Measurements from ENCODE around the gene LRRC41.
"Not testable (repeated sequence)": the region's sequence is repeated elsewhere in the genome, so short reads cannot be mapped to it uniquely, and the experiment has no call there.

The LRRC41 gene, protein sequence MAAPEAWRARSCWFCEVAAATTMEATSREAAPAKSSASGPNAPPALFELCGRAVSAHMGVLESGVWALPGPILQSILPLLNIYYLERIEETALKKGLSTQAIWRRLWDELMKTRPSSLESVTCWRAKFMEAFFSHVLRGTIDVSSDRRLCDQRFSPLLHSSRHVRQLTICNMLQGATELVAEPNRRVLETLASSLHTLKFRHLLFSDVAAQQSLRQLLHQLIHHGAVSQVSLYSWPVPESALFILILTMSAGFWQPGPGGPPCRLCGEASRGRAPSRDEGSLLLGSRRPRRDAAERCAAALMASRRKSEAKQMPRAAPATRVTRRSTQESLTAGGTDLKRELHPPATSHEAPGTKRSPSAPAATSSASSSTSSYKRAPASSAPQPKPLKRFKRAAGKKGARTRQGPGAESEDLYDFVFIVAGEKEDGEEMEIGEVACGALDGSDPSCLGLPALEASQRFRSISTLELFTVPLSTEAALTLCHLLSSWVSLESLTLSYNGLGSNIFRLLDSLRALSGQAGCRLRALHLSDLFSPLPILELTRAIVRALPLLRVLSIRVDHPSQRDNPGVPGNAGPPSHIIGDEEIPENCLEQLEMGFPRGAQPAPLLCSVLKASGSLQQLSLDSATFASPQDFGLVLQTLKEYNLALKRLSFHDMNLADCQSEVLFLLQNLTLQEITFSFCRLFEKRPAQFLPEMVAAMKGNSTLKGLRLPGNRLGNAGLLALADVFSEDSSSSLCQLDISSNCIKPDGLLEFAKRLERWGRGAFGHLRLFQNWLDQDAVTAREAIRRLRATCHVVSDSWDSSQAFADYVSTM

DNA sequence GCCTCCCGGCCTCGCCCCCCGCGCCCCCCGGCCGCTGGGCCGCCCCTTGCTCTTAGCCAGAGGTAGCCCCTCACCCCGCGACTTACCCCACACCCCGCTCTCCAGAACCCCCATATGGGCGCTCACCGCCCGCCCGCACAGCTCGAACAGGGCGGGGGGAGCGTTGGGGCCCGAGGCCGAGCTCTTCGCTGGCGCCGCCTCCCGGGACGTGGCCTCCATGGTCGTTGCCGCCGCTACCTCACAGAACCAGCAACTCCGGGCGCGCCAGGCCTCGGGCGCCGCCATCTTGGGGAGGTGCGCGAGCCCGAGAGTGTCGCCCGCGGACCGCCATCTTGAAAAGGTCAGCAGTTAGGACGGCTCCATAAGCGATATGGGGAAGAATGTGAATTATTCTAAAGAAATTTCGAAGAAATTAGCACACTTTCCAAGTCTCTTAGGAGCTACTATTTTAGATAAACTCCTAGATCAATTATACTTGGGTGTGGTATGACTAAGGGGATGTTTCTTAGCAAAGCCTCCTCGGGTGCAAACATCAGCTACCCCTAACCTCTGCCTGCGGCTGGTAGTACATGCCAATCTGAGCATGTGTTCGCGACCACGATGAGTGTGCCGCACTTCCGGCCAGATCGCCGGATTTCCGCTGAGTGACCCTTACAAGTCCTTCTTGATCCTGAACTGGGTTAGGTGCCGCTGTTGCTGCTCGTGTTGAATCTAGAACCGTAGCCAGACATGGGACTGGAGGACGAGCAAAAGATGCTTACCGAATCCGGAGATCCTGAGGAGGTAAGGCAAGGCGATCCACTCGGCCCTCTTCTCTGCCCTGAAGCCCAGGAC is at the start of gene LRRC41, which contains the start of gene UQCRH:
Gene LRRC41, minus strand, starts transcription at position 579 of the 834 bp plus-strand sequence. Its CDS starts 294 bp downstream, at position 285.
Gene UQCRH, plus strand, starts transcription at position 661 of the 834 bp plus-strand sequence. Its CDS starts 69 bp downstream, at position 730.
- no peak for TF ChIP-seq GATA1 (IDR thresholded peaks at IDR 0.05; ENCODE audit: low read depth, low read length)
- TF ChIP-seq POLR2A (IDR thresholded peaks at IDR 0.05; ENCODE audit: low read length) = peak; percentile 83
- peak; percentile 98 to 99 for DNase-seq

DNA sequence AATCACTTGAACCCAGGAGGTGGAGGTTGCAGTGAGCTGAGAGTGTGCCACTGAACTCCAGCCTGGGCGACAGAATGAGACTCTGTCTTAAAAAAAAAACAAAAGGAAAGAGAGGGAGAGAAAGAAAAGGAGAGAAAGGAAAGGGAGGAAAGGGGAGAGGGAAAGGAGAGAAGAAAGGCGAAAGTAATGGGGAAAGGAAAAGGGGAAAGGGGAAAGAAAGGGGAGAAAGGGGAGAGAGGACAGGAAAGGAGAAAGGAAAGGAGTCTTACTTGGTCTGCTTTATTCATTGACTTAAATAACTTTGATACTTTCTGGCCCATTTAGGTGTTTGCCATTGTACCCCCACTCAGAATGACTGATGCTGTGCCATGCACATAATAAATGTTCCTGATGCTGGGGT is 48.9 kb upstream of the LRRC41 start:
- no peak for DNase-seq
- TF ChIP-seq POLR2A (IDR thresholded peaks at IDR 0.05; ENCODE audit: low read length) (no peak), GATA1 (IDR thresholded peaks at IDR 0.05; ENCODE audit: low read depth, low read length) (no peak)

DNA sequence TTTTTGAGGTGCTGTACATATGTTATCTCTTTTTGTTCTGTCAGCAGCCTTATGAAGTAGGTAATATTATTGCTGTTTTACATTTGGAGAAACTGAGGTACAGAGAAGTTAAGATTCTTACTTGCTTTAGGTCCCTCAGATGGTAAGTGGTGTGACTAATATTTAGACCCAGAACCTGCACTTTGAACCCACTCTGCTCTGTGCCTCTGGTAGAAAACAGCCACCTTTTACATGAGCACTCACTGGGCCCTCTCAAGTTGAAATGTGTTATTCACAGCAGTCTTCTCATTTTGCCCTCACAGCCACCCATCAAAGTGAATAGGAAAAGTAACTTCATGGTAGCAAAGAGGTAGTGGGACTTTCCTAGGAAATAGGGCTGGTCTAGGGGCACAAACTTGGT is 41.9 kb upstream of the LRRC41 start:
- no peak for TF ChIP-seq GATA1 (IDR thresholded peaks at IDR 0.05; ENCODE audit: low read depth, low read length)
- no peak for TF ChIP-seq POLR2A (IDR thresholded peaks at IDR 0.05; ENCODE audit: low read length)
- DNase-seq = no peak

DNA sequence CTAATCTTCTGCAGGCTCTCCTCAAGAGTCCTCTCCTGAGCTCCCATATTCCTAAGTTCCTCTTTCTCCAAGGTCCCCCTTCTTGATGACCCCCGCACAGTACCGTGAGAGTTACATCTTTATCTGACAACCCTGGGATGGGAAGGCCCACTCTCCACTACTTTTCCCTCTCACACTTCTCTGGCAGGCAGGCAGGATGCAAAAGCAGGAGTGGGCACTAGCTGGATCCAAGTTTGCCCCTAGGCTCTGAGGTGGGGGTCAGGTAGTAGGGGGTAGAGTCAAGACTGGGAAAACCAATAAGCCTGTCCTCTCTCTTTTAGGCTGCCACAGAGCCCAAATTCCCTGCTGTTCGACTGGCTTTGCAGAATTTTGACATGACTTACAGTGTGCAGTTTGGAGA is 41.1 kb upstream of the LRRC41 start:
- TF ChIP-seq GATA1 (IDR thresholded peaks at IDR 0.05; ENCODE audit: low read depth, low read length) = no peak
- no peak for TF ChIP-seq POLR2A (IDR thresholded peaks at IDR 0.05; ENCODE audit: low read length)
- DNase-seq = no peak

DNA sequence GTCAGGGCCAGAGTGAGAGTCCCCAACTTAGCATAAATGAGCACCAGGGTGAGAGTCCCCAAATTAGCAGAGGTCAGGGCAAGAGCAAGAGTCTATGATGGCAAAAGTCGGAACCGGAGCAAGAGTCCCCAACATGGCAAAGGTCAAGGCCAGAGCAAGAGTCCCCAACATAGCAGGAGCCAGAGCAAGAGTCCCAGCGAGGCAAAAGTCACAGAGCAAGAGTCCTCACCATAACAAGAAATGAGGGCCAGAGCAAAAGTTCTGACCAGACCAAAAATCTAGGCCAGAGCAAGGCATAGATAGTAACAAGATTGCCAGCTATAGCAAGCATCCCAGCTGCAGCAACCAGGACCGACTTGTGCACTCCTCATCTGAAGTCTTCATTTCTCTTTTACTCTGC is 40.3 kb upstream of the LRRC41 start:
- TF ChIP-seq GATA1 (IDR thresholded peaks at IDR 0.05; ENCODE audit: low read depth, low read length) = no peak
- no peak for TF ChIP-seq POLR2A (IDR thresholded peaks at IDR 0.05; ENCODE audit: low read length)
- DNase-seq = no peak

DNA sequence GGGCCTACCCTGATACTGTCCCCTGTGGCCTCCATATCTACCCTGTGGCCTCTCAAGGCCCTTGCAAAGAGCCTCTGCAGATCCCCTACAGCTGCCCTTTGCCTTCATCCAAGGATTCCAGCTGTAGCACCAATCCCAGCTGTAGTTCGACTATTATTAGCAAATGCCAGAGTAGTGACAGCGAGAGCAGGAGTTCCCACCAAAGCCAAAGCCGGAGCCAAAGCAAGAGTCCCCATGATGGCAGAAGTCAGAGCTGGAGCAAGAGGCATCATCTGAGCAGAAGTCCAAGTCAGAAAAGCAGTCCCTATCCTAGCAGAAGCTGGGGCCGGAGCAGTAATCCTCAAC is 39.9 kb upstream of the LRRC41 start:
- DNase-seq = no peak
- no peak for TF ChIP-seq POLR2A (IDR thresholded peaks at IDR 0.05; ENCODE audit: low read length)
- TF ChIP-seq GATA1 (IDR thresholded peaks at IDR 0.05; ENCODE audit: low read depth, low read length) = no peak

DNA sequence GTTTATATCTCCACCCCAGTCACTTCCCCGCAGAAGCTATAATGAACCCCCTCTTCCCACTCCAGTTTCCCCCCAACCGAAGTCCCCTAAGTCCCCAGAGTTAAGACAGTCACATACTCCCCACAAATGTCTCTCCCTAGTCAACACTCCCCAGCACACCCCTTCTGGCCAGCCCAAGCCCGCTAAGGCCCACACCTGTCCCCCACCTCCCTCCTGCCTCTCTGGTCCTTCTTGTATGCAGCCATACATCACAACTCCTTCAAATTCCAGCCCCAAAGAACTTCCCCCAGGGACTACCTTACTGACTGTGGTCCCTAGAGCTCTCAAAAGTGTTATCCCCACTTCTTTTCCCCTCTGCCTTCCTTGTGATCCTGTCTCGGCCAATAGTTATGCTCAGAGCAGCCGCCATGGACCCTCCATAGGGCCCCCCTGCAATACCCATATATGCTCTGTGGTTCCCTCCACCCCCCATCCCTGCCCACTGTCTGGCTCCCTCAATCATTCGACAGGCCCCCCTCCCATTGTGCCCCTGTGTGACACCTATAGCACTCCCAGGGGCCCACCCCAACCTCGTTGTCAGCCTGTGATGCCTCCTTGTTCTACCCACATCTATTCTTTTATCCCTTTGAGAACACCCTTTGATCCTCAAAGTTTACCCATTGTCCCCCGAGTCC is 39.4 kb upstream of the LRRC41 start:
- TF ChIP-seq GATA1 (IDR thresholded peaks at IDR 0.05; ENCODE audit: low read depth, low read length) (no peak), POLR2A (IDR thresholded peaks at IDR 0.05; ENCODE audit: low read length) (no peak)
- DNase-seq = no peak

DNA sequence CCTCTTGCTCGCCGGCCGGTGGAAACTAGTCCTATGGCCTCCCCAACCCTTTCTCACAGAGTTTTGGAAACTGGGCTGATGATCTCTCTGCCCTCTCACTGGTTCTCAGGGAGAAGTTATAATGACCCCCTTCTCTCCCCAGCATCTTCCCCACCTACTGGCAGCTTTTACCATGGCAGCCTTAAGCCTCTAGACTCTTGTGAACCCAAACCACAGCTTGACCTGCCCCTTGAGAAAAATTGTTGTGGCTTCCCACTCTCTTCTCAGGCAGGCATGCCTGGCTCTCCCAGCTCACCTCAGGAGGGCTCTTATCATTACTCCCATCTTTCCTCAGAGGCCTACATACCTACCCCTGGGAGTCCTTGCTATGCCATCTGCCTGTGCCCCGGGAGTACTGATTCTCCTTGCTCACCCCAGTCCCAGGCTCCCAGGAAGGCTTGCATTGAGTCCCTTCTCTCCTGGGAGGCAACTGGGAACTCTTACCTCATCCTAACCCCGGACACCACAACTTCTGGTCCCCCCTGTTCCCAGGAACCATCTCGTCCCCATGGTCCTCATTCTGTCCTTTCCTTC is 38.8 kb upstream of the LRRC41 start:
- DNase-seq = peak; percentile 41 to 50
- TF ChIP-seq POLR2A (IDR thresholded peaks at IDR 0.05; ENCODE audit: low read length) (peak; percentile 10), GATA1 (IDR thresholded peaks at IDR 0.05; ENCODE audit: low read depth, low read length) (no peak)

DNA sequence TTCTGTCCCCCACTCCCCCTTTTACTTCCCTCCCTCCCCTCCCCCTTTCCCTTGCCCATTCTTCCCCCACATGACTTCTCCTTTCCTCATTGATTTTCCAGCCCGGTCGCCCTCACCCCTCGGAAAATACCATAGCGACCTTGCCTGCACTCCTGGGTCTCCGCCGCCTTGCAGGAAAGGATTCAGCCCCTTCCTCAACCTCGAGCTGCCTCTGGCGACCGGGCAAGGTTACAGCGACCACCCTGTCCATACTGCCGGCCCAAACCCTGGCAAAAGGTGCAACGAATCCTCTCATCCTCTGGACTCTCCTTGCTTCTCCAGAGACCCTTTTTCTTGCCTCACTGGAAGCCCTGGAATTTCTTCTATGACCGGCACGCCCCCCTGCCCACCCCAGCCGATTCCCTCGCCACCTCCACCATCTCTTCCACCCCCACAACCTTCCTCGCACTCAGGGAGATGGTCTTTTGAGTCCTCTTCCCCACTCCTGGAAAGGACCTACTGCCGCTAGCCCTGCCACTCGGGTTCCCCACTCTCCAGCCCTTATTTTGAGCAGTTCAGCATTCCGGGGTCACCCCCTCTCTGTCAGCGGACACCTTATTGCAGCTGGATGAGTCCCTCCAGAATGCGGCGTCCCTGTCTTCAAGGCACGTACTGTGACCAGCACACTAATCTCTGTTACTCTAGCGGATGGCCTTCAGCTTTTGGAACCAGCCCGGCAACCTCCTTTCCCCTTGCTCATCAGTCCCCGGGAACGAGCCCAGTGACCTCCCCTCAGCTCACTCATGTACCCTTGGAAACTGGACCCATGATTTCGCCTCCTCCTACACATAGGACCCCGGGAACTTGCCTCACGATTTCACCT is 38.0 kb upstream of the LRRC41 start:
- peak in 1 of 2 experiments; percentile 36 for DNase-seq

DNA sequence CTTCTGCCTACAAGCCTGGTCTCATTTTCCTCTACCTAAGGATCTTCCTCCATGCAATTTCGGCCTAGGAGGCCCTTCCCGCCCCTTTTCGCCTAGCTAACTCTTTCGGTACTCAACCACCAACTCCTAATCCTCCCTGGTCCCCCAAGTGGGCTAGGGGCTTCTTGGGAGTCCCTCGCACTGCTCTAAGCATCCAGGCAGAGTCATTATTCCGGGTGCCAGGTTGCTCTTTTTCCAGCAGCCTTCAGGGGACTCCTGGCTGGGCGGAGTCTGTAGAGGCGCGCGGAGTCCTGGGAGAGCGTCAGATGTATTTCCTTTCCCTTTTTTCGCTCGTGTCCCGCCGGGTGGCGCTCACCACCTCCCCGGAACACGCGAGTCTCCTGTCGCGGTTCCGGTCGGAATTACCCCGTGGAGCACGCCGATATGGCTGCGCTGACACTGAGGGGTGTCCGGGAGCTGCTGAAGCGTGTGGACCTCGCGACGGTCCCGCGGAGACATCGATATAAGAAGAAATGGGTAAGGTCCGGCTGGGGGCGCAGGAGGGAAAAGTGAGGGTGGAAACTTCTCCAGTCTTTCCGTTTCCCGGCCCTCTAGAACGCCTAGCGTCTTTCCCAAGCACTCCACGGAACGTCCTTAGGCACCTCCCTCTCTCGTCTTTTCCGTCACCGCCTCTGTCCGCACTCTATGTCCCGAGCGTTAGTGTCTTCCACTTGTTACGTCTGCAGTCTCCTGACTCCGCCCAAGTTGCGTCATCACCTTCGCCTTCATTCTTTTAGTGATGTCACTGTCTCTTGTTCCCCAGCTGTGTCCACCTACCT is 37.2 kb upstream of the LRRC41 start, which contains the start of gene NSUN4:
Gene NSUN4, plus strand, starts transcription at position 404 of the 818 bp plus-strand sequence. Its CDS starts 20 bp downstream, at position 424.
- peak; percentile 95 to 96 for DNase-seq
- peak; percentile 96 for TF ChIP-seq POLR2A (IDR thresholded peaks at IDR 0.05; ENCODE audit: low read length)
- TF ChIP-seq GATA1 (IDR thresholded peaks at IDR 0.05; ENCODE audit: low read depth, low read length) = no peak

More for the DNA sequence above, 38.0 kb upstream of the LRRC41 start:
- TF ChIP-seq POLR2A (IDR thresholded peaks at IDR 0.05; ENCODE audit: low read length) (no peak), GATA1 (IDR thresholded peaks at IDR 0.05; ENCODE audit: low read depth, low read length) (no peak)

DNA sequence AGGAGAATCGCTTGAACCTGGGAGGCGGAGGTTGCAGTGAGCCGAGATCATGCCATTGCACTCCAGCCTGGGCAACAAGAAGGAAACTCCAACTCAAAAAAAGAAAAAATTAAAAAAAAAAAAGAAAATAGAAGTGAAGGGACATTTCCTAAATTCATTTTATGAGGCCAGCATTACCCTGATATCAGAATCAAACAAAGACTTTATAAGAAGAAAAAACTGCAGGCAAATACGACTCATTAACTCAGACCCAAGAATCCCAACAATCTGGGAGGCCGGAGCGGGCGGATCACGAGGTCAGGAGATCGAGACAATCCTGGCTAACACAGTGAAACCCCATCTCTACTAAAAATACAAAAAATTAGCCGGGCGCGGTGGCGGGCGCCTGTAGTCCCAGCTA is 34.0 kb upstream of the LRRC41 start:
- DNase-seq = not testable (repeated sequence)

Measured in erythroblast (primary cell).